Pons (tissue), 1 donor: ENCODE data around the gene CDH2.

ENCODE experiments used
- DNase-seq: peaks from one replicate; pipeline ENCODE4 v3.0.0-alpha.2; 2016; ENCODE audit warnings: low spot score

CDH2 gene

GRCh38 chr18:28127228-28127627 lies 49.7 kb downstream of the CDH2 start:
- DNase-seq: no peak

- DNase-seq: no peak
Measured at GRCh38 chr18:28126768-28127167, 50.2 kb downstream of the CDH2 start.

GRCh38 chr18:28125051-28125450 lies 51.9 kb downstream of the CDH2 start:
- no peak for DNase-seq

GRCh38 chr18:28124131-28125029 lies 52.5 kb downstream of the CDH2 start:
- DNase-seq: no peak

GRCh38 chr18:28123401-28124030 lies 53.4 kb downstream of the CDH2 start:
- peak; percentile 77 for DNase-seq

- DNase-seq: no peak
Measured at GRCh38 chr18:28120828-28121515, 56.0 kb downstream of the CDH2 start.

GRCh38 chr18:28116461-28116860 lies 60.5 kb downstream of the CDH2 start:
- DNase-seq: no peak

- DNase-seq: no peak
Measured at GRCh38 chr18:28115149-28115550, 61.8 kb downstream of the CDH2 start.

GRCh38 chr18:28114472-28114871 lies 62.5 kb downstream of the CDH2 start:
- DNase-seq: no peak

- no peak for DNase-seq
Measured at GRCh38 chr18:28113271-28114029, 63.5 kb downstream of the CDH2 start.

- DNase-seq: no peak
Measured at GRCh38 chr18:28112056-28112470, 64.9 kb downstream of the CDH2 start.

GRCh38 chr18:28110924-28111323 lies 66.0 kb downstream of the CDH2 start:
- DNase-seq: no peak

GRCh38 chr18:28109781-28110560 lies 67.0 kb downstream of the CDH2 start:
- peak; percentile 18 for DNase-seq

- no peak for DNase-seq
Measured at GRCh38 chr18:28108814-28109213, 68.1 kb downstream of the CDH2 start.

GRCh38 chr18:28108254-28108653 lies 68.7 kb downstream of the CDH2 start:
- no peak for DNase-seq

- no peak for DNase-seq
Measured at GRCh38 chr18:28099237-28099636, 77.7 kb downstream of the CDH2 start.

- DNase-seq: no peak
Measured at GRCh38 chr18:28095631-28096030, 81.3 kb downstream of the CDH2 start.

- DNase-seq: no peak
Measured at GRCh38 chr18:28095041-28095440, 81.9 kb downstream of the CDH2 start.

GRCh38 chr18:28091197-28091596 lies 85.7 kb downstream of the CDH2 start:
- DNase-seq: no peak

GRCh38 chr18:28088477-28088876 lies 88.5 kb downstream of the CDH2 start:
- no peak for DNase-seq
